GM21619 (cell line): ENCODE data around the gene TRHDE.
"Not testable (repeated sequence)": the region's sequence is repeated elsewhere in the genome, so short reads cannot be mapped to it uniquely, and the experiment has no call there.

Experiments used
- ATAC-seq: cut with Tn5 transposase; IDR thresholded peaks from one replicate; pipeline ENCODE4 v1.9.1; 2021; ENCODE audit not compliant: unreplicated experiment

TRHDE gene

GRCh38 chr12:72712025-72712424 lies 439.9 kb downstream of the TRHDE start:
- ATAC-seq, result not testable (repeated sequence)

GRCh38 chr12:72716221-72716620 lies 444.1 kb downstream of the TRHDE start:
- ATAC-seq, result no peak

- ATAC-seq, result no peak
Observed at GRCh38 chr12:72717036-72717435, 444.9 kb downstream of the TRHDE start.
